Measurements from ENCODE around the gene RCBTB1. TPM values are rescaled to one million over a fixed set of nuclear protein-coding genes. Genes with fewer than 3 reads are reported as not detected.

Gene RCBTB1
- total RNA-seq, 1 donor from 2014 or later, result 10.1 TPM

DNA sequence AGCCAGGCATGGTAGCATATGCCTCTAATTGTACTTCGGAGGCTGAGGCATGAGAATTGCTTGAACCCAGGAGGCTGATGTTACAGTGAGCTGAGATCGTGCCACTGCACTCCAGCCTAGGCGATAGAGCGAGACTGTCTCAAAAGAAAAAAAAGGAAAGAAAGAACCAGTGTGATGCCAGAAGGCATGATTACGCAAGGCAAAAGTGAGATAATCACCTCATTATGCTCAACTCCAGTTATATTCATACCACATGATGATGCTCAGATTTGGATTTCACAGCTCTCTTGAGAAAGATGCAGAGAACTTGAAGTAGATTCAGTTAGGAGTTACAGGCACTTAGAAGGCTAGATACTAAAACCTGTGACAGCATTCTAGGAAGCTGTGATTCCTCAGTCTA is 21.8 kb downstream of the RCBTB1 start:
- Histone ChIP-seq H3K4me1 (no peaks in the 10 kb centered on the region), H3K9me3 (no peaks in the 10 kb centered on the region), H3K27me3 (no peaks in the 10 kb centered on the region), H3K4me3 (no peak overlapping the region), H3K36me3 (peaks cover 0 to 11% of the 10 kb centered on the region in 2 donors), H3K27ac (no peak overlapping the region)
- TF ChIP-seq CTCF (IDR thresholded peaks at IDR 0.05) (no peak), POLR2A (IDR thresholded peaks at IDR 0.05) (no peak), POLR2AphosphoS5 (IDR thresholded peaks at IDR 0.05; ENCODE audit: insufficient read depth in 1 of 2, low read depth in 1 of 2) (no peak)
- intact Hi-C loops (cut with DNase I), result no loop called here
- DNase-seq (ENCODE audit: extremely low spot score in 2 of 2), result no peak

DNA sequence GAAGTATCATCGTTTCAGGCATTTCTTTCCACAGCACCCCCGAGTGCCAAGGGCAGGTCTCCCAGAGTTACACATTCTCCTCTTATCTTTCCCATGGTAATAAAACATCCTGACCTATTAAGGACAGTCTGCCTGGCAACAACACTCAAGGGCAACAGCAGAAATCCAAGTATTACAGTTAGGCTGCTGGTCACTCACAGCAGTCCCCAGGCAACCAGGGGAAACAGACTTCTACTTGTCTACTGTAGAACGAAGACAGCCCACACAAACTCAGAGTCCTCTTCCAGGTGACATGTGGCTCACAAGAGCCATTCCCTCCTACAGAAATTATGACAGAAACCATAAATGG is 24.3 kb downstream of the RCBTB1 start:
- intact Hi-C loops (cut with DNase I), result no loop called here

GRCh38 chr13:49560270-49561061 is 24.9 kb downstream of the RCBTB1 start:
- H3K36me3 ChIP-seq, result peaks cover 0 to 16% of the 10 kb centered on the region in 2 donors
- no peaks in the 10 kb centered on the region for H3K27me3 ChIP-seq
- H3K4me3 ChIP-seq, result no peak overlapping the region
- DNase-seq (ENCODE audit: extremely low spot score in 2 of 2), result no peak
- H3K27ac ChIP-seq, result no peak overlapping the region
- intact Hi-C loops (cut with DNase I), result no loop called here
- H3K9me3 ChIP-seq, result no peaks in the 10 kb centered on the region
- no peaks in the 10 kb centered on the region for H3K4me1 ChIP-seq
- TF ChIP-seq CTCF (IDR thresholded peaks at IDR 0.05) (no peak), POLR2AphosphoS5 (IDR thresholded peaks at IDR 0.05; ENCODE audit: insufficient read depth in 1 of 2, low read depth in 1 of 2) (no peak), POLR2A (IDR thresholded peaks at IDR 0.05) (no peak)

More for the DNA sequence above, 24.3 kb downstream of the RCBTB1 start:
- no peaks in the 10 kb centered on the region for H3K27me3 ChIP-seq
- H3K9me3 ChIP-seq, result no peaks in the 10 kb centered on the region
- peaks cover 0 to 16% of the 10 kb centered on the region in 2 donors for H3K36me3 ChIP-seq
- no peaks in the 10 kb centered on the region for H3K4me1 ChIP-seq
- no peak overlapping the region for H3K27ac ChIP-seq
- TF ChIP-seq CTCF (IDR thresholded peaks at IDR 0.05), result no peak
- TF ChIP-seq POLR2AphosphoS5 (IDR thresholded peaks at IDR 0.05; ENCODE audit: insufficient read depth in 1 of 2, low read depth in 1 of 2), result no peak
- no peak for TF ChIP-seq POLR2A (IDR thresholded peaks at IDR 0.05)
- DNase-seq (ENCODE audit: extremely low spot score in 2 of 2), result no peak
- no peak overlapping the region for H3K4me3 ChIP-seq

- no peak for DNase-seq (ENCODE audit: extremely low spot score in 2 of 2)
- H3K36me3 ChIP-seq, result peaks cover 0 to 16% of the 10 kb centered on the region in 2 donors
- no peaks in the 10 kb centered on the region for H3K9me3 ChIP-seq
- TF ChIP-seq POLR2AphosphoS5 (IDR thresholded peaks at IDR 0.05; ENCODE audit: insufficient read depth in 1 of 2, low read depth in 1 of 2) (no peak), POLR2A (IDR thresholded peaks at IDR 0.05) (no peak), CTCF (IDR thresholded peaks at IDR 0.05) (no peak)
- H3K27ac ChIP-seq, result no peak overlapping the region
- no peaks in the 10 kb centered on the region for H3K4me1 ChIP-seq
- intact Hi-C loops (cut with DNase I), result no loop called here
- no peaks in the 10 kb centered on the region for H3K27me3 ChIP-seq
- H3K4me3 ChIP-seq, result no peak overlapping the region
These were observed 26.4 kb downstream of the RCBTB1 start for GRCh38 chr13:49559006-49559405.

- H3K27ac ChIP-seq, result no peak overlapping the region
- no peak for DNase-seq (ENCODE audit: extremely low spot score in 2 of 2)
- H3K9me3 ChIP-seq, result no peaks in the 10 kb centered on the region
- H3K36me3 ChIP-seq, result peaks cover 0 to 25% of the 10 kb centered on the region in 2 donors
- H3K27me3 ChIP-seq, result no peaks in the 10 kb centered on the region
- intact Hi-C loops (cut with DNase I), result no loop called here
- H3K4me3 ChIP-seq, result no peak overlapping the region
- H3K4me1 ChIP-seq, result no peaks in the 10 kb centered on the region
- TF ChIP-seq CTCF (IDR thresholded peaks at IDR 0.05) (no peak), POLR2AphosphoS5 (IDR thresholded peaks at IDR 0.05; ENCODE audit: insufficient read depth in 1 of 2, low read depth in 1 of 2) (no peak), POLR2A (IDR thresholded peaks at IDR 0.05) (no peak)
These were observed 31.0 kb downstream of the RCBTB1 start for GRCh38 chr13:49554387-49554786.
